ENCODE measurements around the gene MEST.
"Not testable (repeated sequence)": the region's sequence is repeated elsewhere in the genome, so short reads cannot be mapped to it uniquely, and the experiment has no call there.

Gene MEST

DNA sequence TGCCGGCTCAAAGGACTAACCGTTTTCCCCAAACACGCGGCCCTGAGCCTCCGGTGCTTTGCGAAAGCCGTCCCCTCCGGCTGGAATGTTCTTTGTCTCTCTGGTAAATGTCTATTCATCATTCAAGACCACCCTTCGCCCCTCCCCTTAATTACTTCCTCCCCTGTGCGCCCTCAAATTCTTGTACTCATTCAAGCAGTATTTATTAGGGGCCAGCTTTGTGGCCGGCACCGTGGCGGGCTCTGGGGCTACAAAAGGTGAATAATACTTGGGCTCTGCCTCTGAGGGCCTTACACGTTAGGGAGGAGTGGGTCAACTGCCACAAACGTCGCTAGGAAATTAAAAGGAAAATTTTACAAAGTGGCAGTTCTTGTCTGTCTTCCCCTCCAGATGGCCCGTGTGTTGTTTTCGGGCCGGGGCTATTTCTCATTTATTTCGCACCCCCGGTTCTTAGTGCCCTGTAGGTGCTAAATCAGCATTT is 1.5 kb upstream of the MEST start:
- DNase-seq: no peak
- no peak for TF ChIP-seq POLR2A (IDR thresholded peaks at IDR 0.05; ENCODE audit: low read length)
- TF ChIP-seq GATA1 (IDR thresholded peaks at IDR 0.05; ENCODE audit: low read depth, low read length): no peak

DNA sequence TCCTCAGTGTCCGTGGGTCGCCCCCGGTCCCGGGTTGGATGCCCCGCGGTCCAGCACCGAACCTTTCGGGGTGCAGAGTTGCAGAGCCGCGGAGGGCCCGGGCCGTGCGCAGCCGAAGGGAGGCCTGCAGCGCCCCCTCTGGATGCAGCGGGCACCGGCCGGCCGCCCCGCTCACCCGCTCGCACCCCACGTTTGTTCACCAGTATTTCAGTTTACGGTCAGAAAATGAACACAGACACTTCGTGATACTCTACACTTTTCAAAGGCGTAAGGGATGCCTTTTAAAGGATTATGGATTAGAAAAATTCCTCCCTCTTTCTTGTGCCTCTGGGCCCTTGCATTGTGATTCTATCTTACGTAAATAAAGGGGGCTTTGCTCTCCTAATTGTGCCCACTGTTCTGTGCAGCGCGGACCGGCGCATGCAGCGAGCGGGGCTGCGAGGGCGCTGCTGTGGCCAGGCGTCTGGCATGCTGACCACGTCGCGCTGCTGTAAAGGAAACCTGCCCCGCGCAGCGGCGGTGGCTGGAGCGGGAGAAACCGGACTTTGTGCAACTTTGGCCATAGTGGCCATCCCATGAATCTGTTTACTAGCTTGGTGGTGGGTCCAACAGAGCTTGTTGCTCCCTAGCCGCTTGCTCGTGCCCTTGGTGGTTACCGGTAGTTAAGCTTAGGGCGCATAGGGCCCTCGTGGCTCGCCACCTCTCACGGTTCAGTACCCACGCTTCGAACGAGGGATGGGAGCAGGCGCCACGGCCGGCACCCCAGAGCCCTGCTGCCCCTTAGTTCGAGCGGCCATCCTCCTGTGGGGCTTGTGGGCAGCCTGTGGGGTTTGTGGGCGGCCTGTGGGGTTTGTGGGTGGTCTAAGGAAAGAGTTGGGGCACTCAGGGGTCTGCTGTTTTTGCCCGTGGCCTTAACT is 739 bp upstream of the MEST start:
- TF ChIP-seq GATA1 (IDR thresholded peaks at IDR 0.05; ENCODE audit: low read depth, low read length) (no peak), POLR2A (IDR thresholded peaks at IDR 0.05; ENCODE audit: low read length) (no peak)
- DNase-seq: peak; percentile 32 to 40

DNA sequence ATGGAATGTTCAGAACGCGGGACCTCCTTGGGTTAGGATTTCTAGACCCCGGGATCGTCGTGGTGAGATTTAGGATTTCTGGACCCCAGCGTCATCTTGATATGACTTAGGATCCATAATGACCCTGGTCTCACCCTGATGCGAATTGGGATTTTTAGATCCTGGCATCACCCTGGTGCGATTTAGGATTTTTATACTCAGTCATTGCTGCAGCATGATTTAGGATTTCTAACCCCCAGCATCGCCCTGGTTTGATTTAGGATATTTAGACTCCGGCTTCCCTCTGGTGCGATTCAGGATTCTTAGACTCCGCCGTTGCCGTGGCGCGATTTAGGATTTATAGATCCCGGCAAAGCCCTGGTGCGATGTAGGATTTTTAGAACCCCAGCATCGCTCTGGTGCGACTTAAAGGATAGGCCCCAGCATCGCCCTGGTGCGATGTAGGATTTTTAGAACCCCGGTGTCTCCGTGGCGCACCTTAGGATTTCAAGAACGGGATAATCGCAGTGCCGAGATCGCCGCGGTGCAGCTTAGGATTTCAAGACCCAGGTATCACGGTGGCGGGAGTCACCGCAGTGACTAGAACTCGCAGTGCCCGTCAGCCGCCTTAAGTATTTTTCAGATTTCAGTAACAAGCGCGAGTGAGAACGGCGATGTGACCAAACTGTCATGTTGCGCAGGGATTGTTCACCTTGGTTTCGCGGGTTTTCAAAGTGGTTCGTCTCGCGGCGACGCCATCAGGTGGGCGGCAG is 814 bp downstream of the MEST start:
- TF ChIP-seq POLR2A (IDR thresholded peaks at IDR 0.05; ENCODE audit: low read length): no peak
- no peak for TF ChIP-seq GATA1 (IDR thresholded peaks at IDR 0.05; ENCODE audit: low read depth, low read length)
- no peak for DNase-seq

DNA sequence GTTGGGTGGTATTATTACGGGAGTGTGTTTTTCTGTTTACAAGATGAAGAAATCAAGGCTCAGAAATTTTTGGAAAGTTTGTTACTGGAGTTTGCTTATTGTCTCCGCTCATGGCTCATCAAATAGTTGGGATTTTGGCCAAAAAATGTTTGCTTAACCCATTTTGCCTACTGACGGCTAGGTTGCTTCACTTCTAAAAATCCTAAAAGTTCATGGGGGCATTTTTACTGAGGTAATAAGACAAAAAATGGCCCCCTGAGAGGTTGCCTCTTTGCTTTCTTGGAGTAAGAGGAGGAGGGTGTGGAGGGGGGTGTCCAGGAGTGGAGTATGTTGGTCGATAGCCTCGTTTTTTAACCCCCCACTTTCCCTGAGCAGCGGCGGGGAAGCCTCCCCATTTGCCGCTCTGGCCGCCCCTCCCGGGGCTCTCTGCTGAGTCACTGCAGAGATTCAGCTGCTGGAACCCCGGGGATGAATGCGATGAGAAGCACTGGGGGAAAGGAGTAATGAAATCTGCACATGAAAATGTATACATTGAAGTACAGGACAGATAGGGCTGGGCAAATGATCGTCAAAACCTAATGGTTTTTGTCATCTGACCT is 1.5 kb downstream of the MEST start:
- DNase-seq: no peak
- TF ChIP-seq POLR2A (IDR thresholded peaks at IDR 0.05; ENCODE audit: low read length): no peak
- no peak for TF ChIP-seq GATA1 (IDR thresholded peaks at IDR 0.05; ENCODE audit: low read depth, low read length)

DNA sequence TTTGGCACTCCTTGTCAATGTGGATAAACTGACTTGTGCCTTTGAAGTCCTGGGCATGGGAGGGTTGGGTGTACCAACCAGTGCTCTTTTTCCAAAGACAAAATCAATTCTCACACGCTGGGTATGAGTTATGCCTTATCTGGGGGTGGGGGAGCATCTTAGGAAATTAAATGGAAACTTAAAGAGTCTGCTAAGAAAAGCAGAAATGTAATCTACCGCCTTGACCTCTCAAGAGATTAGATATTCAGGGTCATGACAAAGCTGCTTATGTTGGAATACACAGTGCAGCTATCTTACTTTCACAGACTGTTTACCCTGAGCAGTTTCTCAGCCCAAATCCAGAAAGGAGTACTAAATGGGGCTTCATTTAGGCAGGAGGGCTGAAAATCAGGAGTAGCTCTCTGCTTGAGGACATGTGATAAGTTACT is 2.6 kb downstream of the MEST start:
- peak in 1 of 2 experiments; percentile 44 for DNase-seq
- TF ChIP-seq GATA1 (IDR thresholded peaks at IDR 0.05; ENCODE audit: low read depth, low read length) (no peak), POLR2A (IDR thresholded peaks at IDR 0.05; ENCODE audit: low read length) (no peak)

DNA sequence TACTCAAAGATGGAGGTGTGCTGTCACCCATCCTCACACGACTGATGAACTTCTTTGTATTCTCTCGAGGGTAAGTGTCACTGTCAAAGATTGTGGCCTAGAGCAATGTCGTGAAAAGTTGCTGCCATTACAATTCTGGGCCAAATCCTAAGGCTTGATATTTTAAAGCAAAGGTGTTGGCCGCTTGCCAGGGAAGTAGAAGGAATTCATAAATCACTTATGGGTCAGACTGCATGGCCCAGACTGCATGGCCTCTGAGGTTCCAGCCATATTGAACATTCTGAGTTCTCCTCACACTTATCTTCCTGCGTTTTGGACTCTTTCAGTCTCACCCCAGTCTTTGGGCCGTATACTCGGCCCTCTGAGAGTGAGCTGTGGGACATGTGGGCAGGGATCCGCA is 8.6 kb downstream of the MEST start:
- TF ChIP-seq POLR2A (IDR thresholded peaks at IDR 0.05; ENCODE audit: low read length) (no peak), GATA1 (IDR thresholded peaks at IDR 0.05; ENCODE audit: low read depth, low read length) (no peak)
- DNase-seq: no peak

DNA sequence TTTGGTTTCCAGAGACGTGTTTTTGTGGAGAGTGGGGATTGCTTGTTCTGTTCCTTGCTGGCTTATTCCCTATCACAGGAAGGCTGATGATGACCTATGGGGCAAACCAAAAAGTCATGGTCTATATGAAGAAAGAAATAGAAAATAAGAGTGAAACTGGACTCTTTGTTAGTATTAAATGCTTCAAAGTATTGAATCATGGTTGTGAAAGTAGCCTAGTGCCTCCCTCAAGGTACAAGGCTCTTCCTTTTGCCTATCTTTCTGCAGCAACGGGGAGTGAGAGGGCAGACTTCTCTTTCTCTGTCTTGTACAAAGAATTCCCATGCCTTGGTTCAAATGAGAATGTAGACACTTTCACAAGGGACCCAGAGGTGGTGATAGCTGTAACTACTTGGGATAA is 9.0 kb downstream of the MEST start:
- no peak for DNase-seq
- no peak for TF ChIP-seq GATA1 (IDR thresholded peaks at IDR 0.05; ENCODE audit: low read depth, low read length)
- no peak for TF ChIP-seq POLR2A (IDR thresholded peaks at IDR 0.05; ENCODE audit: low read length)

DNA sequence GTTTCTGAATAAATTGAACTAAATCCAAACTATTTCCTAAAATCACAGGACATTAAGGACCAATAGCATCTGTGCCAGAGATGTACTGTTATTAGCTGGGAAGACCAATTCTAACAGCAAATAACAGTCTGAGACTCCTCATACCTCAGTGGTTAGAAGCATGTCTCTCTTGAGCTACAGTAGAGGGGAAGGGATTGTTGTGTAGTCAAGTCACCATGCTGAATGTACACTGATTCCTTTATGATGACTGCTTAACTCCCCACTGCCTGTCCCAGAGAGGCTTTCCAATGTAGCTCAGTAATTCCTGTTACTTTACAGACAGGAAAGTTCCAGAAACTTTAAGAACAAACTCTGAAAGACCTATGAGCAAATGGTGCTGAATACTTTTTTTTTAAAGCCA is 13.9 kb downstream of the MEST start:
- no peak for DNase-seq

DNA sequence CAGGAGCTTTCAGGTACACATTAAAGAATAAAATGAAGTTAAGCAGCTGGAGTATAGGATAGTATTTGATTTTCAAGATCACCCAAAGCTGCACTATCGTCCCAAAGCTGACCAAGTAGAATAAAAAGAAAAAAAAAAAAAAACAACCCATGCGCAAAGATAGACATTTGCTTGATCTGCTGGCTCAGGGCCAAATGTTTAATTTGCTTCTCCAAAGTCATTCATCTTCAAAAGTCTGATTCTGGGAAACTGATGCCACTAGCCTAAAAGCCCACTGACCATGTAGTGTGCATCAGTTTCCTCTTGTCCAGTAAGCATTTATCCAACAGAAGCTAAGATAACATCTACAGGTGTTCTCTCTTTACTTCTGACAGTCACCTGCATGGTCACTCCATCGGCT is 14.5 kb downstream of the MEST start:
- DNase-seq: no peak
- TF ChIP-seq POLR2A (IDR thresholded peaks at IDR 0.05; ENCODE audit: low read length) (no peak), GATA1 (IDR thresholded peaks at IDR 0.05; ENCODE audit: low read depth, low read length) (no peak)

More for the DNA sequence above, 13.9 kb downstream of the MEST start:
- no peak for TF ChIP-seq POLR2A (IDR thresholded peaks at IDR 0.05; ENCODE audit: low read length)
- TF ChIP-seq GATA1 (IDR thresholded peaks at IDR 0.05; ENCODE audit: low read depth, low read length): no peak

DNA sequence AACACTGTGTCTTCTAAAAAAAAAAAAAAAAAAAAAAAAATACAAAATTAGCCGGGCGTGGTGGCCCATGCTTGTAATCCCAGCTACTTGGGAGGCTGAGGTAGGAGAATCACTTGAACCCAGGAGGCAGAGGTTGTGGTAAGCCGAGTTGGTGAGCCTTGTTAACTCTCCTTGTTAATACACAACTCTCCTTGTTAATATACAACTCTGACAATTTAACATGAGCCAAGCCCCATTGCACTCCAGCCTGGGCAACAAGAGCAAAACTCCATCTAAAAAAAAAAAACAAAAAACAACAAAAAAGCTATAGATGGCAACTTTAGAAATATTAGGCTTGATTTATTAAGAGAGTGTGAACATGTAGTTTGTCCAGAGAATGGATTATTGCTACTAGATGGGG is 20.2 kb downstream of the MEST start:
- DNase-seq: not testable (repeated sequence)

DNA sequence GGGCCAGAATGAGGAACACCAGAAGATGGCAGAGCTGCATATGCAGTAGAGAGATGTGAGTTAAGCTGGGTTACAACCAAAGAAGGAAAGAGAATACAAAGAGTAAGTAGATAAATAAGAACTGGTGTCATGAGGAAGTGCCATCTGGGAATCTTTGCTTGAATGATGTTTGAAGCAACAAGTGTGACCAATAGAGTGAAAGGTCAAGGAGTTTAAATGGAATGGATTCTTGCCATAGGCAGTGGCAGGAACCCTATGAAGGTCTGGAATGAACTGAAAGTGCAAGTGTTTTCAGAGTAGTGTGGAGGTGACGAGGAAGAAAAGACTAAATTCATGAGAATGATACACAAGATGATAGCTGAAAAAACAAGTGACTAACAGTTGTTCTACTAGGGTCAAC is 21.6 kb downstream of the MEST start:
- no peak for DNase-seq
- TF ChIP-seq GATA1 (IDR thresholded peaks at IDR 0.05; ENCODE audit: low read depth, low read length) (no peak), POLR2A (IDR thresholded peaks at IDR 0.05; ENCODE audit: low read length) (no peak)

DNA sequence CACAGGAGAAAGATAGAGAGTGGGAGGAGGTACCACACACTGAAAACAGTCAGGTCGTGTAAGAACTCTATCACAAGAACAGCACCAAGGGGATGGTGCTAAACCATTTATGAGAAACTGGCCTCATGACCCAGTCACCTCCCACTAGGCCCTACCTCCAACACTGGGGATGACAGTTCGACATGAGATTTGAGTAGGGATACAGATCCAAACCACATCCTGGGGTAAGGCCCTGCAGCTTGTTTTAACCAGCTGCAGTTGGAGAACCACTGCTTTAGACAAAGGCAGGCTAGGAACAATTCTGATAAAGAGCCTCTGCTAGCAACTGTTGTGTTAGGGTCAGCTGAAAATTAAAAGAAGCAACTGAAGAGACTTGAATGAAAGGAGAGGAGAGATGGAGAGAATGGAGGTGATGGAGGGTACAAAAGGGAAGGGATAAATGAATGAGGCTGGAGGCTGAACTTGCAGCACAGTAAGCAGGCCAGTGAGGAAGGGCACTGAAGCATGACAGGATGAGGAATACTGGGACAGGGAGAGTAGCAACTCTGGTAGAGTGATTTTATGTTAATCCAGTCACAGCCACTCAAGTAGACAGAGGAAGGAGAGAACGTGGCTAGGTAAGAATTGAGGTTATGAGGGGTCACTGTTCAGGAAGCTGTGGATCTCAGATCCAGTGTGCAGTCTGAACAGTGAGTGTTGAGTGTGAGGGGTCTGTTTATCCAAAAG is 23.6 kb downstream of the MEST start:
- TF ChIP-seq GATA1 (IDR thresholded peaks at IDR 0.05; ENCODE audit: low read depth, low read length) (no peak), POLR2A (IDR thresholded peaks at IDR 0.05; ENCODE audit: low read length) (no peak)

DNA sequence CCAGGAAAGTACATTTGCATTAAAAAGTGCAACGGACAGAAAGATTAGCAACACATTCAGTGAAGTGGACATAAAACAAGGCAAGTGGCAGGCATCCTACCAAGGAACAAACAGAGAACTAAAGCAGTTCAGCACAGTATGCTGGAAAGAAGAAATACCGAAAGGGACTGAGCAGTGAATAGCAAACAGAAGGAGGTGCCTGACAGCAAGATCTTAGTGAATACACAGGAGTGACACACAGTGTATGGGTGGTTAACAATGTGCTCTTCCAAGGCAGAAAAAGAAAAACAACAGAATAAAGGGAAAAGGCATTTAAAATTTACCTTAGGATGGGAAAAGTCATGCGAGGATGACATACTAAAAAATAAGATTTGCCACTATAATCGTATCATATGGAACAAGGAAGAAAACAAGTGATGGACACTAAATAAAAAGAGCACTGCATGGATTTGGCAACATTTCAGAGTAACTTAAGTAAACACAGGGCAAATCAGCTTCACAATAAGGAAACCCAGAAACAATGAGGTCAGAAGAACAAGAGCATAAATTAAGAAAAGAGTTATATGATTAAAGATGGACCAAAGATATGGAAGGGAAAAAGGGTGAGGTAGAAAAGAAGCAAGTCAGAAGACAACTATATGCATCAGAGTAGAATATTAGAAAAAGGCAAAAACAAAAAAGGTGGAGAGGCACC is 29.5 kb downstream of the MEST start:
- DNase-seq: no peak
- no peak for TF ChIP-seq POLR2A (IDR thresholded peaks at IDR 0.05; ENCODE audit: low read length)
- TF ChIP-seq GATA1 (IDR thresholded peaks at IDR 0.05; ENCODE audit: low read depth, low read length): no peak

More for the DNA sequence above, 23.6 kb downstream of the MEST start:
- DNase-seq: no peak

DNA sequence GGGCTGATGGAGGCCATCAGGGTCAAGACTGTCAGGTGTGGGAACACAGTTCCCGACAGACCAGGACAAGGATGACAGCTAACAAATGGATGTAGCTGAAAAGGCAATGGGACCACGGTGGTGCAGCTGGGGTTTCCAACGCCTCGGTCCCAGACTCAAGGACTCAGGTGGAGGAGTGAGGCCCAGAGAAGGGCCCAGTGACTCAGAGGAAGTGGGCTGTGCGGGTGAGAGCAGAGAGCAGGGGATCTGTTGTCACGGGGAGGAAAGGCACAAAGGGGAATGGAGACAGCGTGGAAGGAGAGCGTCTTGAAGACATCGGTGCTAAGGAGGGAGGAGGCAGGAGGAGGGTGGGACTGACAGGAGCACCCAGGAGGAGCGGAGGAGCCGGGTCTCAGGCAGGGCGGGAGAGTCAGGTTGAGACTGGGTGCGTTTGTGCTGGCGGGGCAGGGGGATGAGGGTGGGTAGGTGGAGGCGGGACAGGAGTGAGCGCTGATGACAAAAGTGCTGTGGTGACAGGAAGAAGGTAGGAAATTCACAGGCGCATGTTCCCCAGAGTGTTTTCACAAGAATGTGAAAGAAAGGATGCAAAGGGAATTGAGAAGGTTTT is 31.7 kb downstream of the MEST start:
- not testable (repeated sequence) for DNase-seq

All from erythroblast (primary cell).